KOPT-K1 (cell line): ENCODE data around the gene SYT2.
"Not testable (repeated sequence)": the region's sequence is repeated elsewhere in the genome, so short reads cannot be mapped to it uniquely, and the experiment has no call there.

ENCODE experiments used
- H3K27ac ChIP-seq: fragments of 200-600 bp; sonication (generic); 2 replicates; pipeline ENCODE4 v1.5.1; 2016; ENCODE audit warnings: antibody characterized with exemption, mild to moderate bottlenecking, low read depth, low read length; ENCODE audit not compliant: poor library complexity, severe bottlenecking
- H3K36me3 ChIP-seq: fragments of 200-600 bp; sonication (generic); 2 replicates; pipeline ENCODE4 v1.5.1; 2017; ENCODE audit warnings: antibody characterized with exemption, mild to moderate bottlenecking, low read length, moderate library complexity; ENCODE audit not compliant: insufficient read depth
- H3K9me3 ChIP-seq: fragments of 200-600 bp; sonication (generic); 2 replicates; pipeline ENCODE4 v1.5.1; 2017; ENCODE audit warnings: antibody characterized with exemption, low read length, mild to moderate bottlenecking; ENCODE audit not compliant: insufficient read depth, poor library complexity, severe bottlenecking

Gene SYT2

DNA sequence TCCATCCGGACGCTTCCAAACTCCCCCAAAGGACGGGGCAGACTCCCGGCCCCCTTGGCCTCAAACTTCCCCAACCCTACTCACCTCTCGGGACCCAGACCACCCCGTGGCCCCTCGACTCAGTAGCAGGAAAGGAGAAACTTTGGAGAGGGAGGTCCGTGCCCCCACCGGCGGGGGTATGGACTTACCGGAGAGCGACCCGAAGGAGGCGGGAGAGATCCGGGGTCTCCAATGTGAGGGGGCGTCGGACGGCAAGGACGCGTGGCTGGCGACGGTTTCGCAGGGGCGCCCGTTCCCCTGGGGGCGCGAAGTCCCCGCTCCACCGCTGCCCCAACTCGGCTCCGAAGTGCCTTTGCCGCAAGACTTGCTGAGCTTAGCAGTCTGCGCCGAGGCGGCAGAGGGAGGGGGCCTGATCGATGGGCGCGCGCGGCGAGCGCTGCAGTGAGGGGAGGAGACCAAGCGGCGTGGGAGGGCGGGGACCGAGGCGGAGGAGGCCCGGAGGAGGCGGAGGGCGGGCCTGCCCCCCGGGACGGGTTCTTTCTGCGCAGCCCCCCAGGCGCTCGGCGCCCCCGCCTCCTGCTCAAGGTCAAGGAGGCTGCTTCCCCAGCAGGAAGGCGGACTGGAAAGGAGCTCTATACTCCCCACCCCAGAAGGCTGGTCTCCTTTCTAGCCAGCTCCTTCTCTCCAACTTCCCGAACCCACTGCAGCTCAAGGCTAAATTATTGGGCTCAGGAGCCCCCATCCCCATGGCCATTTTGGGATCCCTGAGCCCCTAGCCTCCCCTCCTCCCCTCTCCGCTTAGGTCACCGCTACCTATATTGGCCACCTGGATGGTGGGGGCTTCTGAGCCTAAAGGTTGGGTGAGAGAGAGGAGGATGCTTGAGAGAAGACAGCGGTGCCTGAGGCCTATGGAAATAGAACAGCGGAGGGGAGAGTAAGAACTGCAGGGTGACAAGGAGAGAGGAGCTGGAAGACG, at the start of gene SYT2:
TSS of gene SYT2 (minus strand) at position 385 of the 976 bp plus-strand sequence. CDS start 104,682 bp downstream, outside the sequence.
- Histone ChIP-seq H3K9me3 (no peaks in the 10 kb centered on the region), H3K36me3 (no peaks in the 10 kb centered on the region), H3K27ac (no peak within 1 kb of the TSS)

GRCh38 chr1:202756391-202756790, 46.1 kb upstream of the SYT2 start:
- no peak overlapping the region for H3K27ac ChIP-seq
- H3K9me3 ChIP-seq, result no peaks in the 10 kb centered on the region
- H3K36me3 ChIP-seq, result no peaks in the 10 kb centered on the region

DNA sequence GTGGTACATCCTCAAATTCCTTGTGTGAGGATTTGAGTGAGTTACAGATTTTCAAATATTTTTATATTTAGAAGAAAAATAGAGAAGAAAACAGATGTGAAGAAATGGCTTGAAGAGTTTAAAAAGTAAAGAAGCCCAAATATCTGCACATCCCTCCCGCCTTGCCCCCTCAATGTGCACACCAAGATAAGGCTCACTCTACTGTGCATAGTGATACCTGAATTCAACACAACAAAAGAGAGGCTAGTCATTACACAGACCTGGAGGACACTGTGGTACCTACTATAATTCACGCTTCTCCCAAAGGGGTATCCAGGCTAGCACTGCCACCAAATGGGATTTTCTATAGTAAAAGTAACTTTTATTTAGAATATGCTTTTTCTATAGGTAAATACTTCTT, 44.0 kb upstream of the SYT2 start:
- Histone ChIP-seq H3K9me3 (no peaks in the 10 kb centered on the region), H3K36me3 (no peaks in the 10 kb centered on the region), H3K27ac (no peak overlapping the region)

GRCh38 chr1:202752774-202753173, 42.5 kb upstream of the SYT2 start:
- no peaks in the 10 kb centered on the region for H3K9me3 ChIP-seq
- no peaks in the 10 kb centered on the region for H3K36me3 ChIP-seq
- no peak overlapping the region for H3K27ac ChIP-seq

GRCh38 chr1:202750761-202751160, 40.5 kb upstream of the SYT2 start:
- H3K27ac ChIP-seq, result no peak overlapping the region
- H3K36me3 ChIP-seq, result no peaks in the 10 kb centered on the region
- H3K9me3 ChIP-seq, result no peaks in the 10 kb centered on the region

DNA sequence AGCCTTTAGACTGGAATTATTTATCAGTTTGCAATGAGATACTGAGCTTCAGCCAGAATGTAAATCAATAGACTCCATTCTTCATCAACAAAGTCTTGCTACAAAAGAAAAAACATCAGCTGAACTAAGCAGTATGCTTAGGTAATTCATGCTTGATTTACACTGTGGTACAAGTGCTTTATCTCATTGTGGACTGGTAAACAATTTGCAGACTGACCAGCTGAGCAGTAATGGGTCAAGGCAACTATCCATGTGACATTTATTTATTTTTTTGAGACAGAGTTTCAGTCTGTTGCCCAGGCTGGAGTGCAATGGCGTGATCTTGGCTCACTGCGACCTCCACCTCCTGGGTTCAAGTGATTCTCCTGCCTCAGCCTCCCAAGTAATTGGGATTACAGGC, 39.8 kb upstream of the SYT2 start:
- H3K36me3 ChIP-seq, result no peaks in the 10 kb centered on the region
- H3K27ac ChIP-seq, result no peak overlapping the region
- no peaks in the 10 kb centered on the region for H3K9me3 ChIP-seq

DNA sequence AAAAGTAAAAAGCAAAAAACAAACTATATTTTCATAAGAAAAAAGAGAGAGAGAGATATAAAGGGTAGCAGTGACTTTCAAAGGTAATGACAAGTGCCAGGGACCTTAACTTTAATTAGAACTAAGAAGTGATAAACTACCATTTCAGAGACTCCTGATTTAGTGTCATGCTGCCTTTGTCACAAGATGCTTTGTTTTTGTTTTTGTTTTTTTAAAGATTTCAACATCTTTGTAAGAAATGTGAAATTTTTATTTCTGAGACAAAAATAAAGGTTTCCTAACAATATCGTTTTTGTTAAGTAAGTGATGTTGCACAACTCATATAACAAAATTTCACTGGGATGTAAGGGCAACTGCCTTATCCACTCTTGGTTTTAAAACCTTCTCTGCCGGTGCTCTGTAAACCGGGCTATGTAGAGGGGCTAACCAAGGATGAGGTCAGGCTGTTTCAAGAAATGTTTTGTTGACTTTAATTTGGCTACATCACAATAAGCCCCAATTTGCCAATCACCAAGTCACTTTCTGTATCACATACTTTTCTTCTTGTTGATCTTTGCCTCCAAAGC, 35.2 kb upstream of the SYT2 start:
- H3K27ac ChIP-seq, result no peak overlapping the region
- H3K36me3 ChIP-seq, result no peaks in the 10 kb centered on the region
- no peaks in the 10 kb centered on the region for H3K9me3 ChIP-seq

DNA sequence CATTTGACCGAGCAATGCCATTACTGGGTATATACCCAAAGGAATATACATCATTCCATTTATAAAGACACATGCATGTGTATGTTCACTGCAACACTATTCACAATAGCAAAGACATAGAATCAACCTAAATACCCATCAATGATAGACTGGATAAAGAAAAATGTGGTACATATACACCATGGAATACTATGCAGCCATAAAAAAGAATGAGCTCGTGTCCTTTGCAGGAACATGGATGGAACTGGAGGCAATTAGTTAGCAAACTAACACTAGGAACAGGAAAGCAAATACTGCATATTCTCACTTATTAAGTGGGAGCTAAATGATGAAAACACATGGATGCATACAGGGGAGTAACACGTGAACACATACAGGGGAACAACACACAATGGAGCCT, 34.5 kb upstream of the SYT2 start:
- not testable (repeated sequence) for H3K36me3 ChIP-seq, H3K9me3 ChIP-seq, H3K27ac ChIP-seq

- no peaks in the 10 kb centered on the region for H3K9me3 ChIP-seq
- no peaks in the 10 kb centered on the region for H3K36me3 ChIP-seq
- H3K27ac ChIP-seq, result no peak overlapping the region
Observed at GRCh38 chr1:202742496-202742895, 32.2 kb upstream of the SYT2 start.

GRCh38 chr1:202733251-202733650, 23.0 kb upstream of the SYT2 start:
- no peaks in the 10 kb centered on the region for H3K36me3 ChIP-seq
- no peaks in the 10 kb centered on the region for H3K9me3 ChIP-seq

DNA sequence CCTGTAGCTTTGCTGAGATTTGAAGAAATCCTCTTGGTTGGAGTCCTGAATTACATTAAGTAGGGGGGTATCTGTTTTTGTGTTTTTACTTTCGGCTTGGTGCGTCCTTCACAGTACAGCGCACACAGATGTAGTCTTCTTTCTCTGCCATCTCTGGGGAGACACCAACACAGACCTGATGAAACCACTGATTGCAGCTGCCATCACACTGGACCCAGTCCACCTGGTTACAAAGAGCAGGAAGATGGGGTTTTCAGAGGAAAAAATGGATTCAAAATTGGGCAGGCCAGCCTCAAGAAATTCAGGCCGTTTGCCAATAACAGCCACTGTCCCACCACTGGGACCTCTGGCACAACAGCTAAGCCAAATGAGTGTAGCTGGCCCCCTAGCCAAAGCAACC, 18.7 kb upstream of the SYT2 start:
- Histone ChIP-seq H3K9me3 (no peaks in the 10 kb centered on the region), H3K27ac (no peak overlapping the region), H3K36me3 (no peaks in the 10 kb centered on the region)

More at GRCh38 chr1:202733251-202733650, 23.0 kb upstream of the SYT2 start:
- no peak overlapping the region for H3K27ac ChIP-seq

DNA sequence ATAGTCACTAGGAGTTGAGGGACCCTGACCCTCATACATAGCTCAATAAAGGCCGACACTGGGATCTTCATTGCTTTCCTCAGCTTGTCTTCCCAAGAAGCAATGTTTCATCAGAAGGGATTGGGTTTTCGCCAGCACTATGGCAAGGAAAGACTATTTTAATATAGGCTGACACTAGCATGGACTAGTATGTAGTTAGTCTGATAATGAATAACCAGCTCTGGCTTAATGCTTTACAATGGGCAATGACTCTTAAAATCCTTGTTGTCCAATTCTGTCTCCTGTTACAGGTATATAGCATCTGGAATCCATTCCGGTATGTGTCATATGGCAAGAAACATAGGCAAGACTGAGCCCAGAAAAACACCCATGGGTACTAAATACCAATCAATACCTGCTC, 15.3 kb upstream of the SYT2 start:
- no peak overlapping the region for H3K27ac ChIP-seq
- H3K36me3 ChIP-seq, result no peaks in the 10 kb centered on the region
- H3K9me3 ChIP-seq, result no peaks in the 10 kb centered on the region

DNA sequence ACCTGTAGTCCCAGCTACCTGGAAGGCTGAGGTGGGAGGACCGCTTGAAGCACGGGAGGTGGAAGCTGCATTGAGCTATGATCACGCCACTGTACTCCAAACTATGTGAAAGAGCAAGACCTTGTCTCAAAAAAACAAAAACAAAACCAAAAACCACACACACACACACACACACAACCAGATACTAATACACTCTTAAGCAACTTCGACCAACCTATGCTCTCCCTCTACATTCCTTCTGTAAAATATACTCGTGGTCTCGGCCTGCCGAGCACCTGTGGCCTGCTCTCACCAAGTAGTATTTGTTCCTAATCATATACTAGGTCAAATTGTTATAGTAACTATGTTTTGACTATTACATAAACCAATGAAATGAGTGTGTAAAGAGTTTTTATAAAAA, 13.5 kb upstream of the SYT2 start:
- no peaks in the 10 kb centered on the region for H3K36me3 ChIP-seq

GRCh38 chr1:202723046-202723445, 12.8 kb upstream of the SYT2 start:
- H3K27ac ChIP-seq, H3K36me3 ChIP-seq, H3K9me3 ChIP-seq: not testable (repeated sequence)

More for the DNA sequence above, 13.5 kb upstream of the SYT2 start:
- H3K9me3 ChIP-seq, result no peaks in the 10 kb centered on the region
- H3K27ac ChIP-seq, result no peak overlapping the region

DNA sequence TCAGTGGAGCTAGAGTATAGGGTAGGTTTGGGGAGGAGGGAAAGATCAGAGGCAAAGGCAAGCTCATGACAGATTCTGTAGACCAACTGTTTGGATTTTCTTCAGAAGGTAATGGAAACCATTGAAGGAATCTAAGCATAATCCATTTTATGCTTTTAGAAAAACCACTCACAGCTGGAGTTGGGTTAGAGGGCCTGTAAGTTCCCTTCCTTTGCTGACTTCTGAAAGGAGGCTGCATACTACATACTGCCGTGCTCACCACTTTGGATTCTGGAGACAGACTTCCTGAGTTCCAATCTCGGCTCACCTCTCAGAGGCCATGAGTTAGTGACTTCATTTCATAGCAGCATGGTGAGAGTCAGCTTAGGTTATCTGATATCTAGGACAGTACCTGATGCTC, 6.4 kb upstream of the SYT2 start:
- Histone ChIP-seq H3K36me3 (no peaks in the 10 kb centered on the region), H3K27ac (no peak overlapping the region), H3K9me3 (no peaks in the 10 kb centered on the region)

- H3K36me3 ChIP-seq, H3K9me3 ChIP-seq, H3K27ac ChIP-seq: not testable (repeated sequence)
Observed at GRCh38 chr1:202714202-202714601, 3.9 kb upstream of the SYT2 start.
